Cardiac muscle cell (in vitro differentiated cells and primary cell): Measurements from ENCODE around the gene ARV1. TPM values are rescaled to one million over a fixed set of nuclear protein-coding genes. Genes with fewer than 3 reads are reported as not detected.
A peak's percentile ranks its signal among the peaks of the same experiment; 100 is the strongest.
"Not testable (repeated sequence)": the region's sequence is repeated elsewhere in the genome, so short reads cannot be mapped to it uniquely, and the experiment has no call there.

Source experiments
- DNase-seq, 2 donors: peaks; one replicate each; pipeline versions ENCODE4 v3.0.0 to v3.0.0-alpha.2; 2010 to 2017; ENCODE audit warnings: low read depth in 1 of 2, low spot score in 1 of 2
- H3K27ac ChIP-seq: fragments of 200-600 bp; sonication (generic); 2 replicates; pipeline ENCODE4 v1.5.1; 2016
- H3K27me3 ChIP-seq: fragments of 200-600 bp; sonication (generic); 2 replicates; pipeline ENCODE4 v1.6.0; 2016; ENCODE audit warnings: control low read depth
- H3K36me3 ChIP-seq: fragments of 200-600 bp; sonication (generic); 2 replicates; pipeline ENCODE4 v1.5.1; 2016; ENCODE audit warnings: control low read depth
- H3K4me1 ChIP-seq: fragments of 200-600 bp; sonication (generic); 2 replicates; pipeline ENCODE4 v1.8.1; 2017; ENCODE audit warnings: low read depth, mild to moderate bottlenecking, mixed run types
- H3K4me3 ChIP-seq: fragments of 200-600 bp; sonication (generic); 2 replicates; pipeline ENCODE4 v1.5.1; 2016; ENCODE audit warnings: mild to moderate bottlenecking
- H3K9me3 ChIP-seq: fragments of 200-600 bp; sonication (generic); 2 replicates; pipeline ENCODE4 v1.5.1; 2017; ENCODE audit warnings: low read depth, mild to moderate bottlenecking, control low read depth
- CTCF ChIP-seq: IDR thresholded peaks from 2 replicates; pipeline ENCODE4 v1.5.1; 2012; ENCODE audit warnings: low read depth, mild to moderate bottlenecking, low read length
- polyA plus RNA-seq: library from polyadenylated mRNA; unstranded; fragments of >200 nt; fragmentation: Nextera tagmentation; extraction: Ambion mirVana; gene quantifications from 2 replicates; pipeline ENCODE4 v1.2.1, GENCODE V29; 2016
- total RNA-seq: library from RNA; depleted of rRNA; stranded (reverse); fragments of >200 nt; gene quantifications from 2 replicates; pipeline ENCODE4 v1.2.3, GENCODE V29; 2016

ARV1 gene
- total and polyA plus RNA-seq, 2 experiments from 2014 or later, result 21.1 to 40.3 TPM

GRCh38 chr1:230983811-230984210, 4.9 kb downstream of the ARV1 start:
- DNase-seq, result no peak
- Histone ChIP-seq H3K36me3 (no peaks in the 10 kb centered on the region), H3K27me3 (no peaks in the 10 kb centered on the region), H3K9me3 (no peaks in the 10 kb centered on the region), H3K4me1 (peaks cover 9% of the 10 kb centered on the region), H3K4me3 (no peak overlapping the region), H3K27ac (no peak overlapping the region)
- TF ChIP-seq CTCF, result no peak

- H3K4me1 ChIP-seq, H3K27ac ChIP-seq, DNase-seq, H3K9me3 ChIP-seq, H3K27me3 ChIP-seq, H3K36me3 ChIP-seq, H3K4me3 ChIP-seq: not testable (repeated sequence)
These were observed 6.0 kb downstream of the ARV1 start for GRCh38 chr1:230984622-230985515.

- no peak for DNase-seq
- no peak for TF ChIP-seq CTCF
- no peaks in the 10 kb centered on the region for H3K9me3 ChIP-seq
- no peaks in the 10 kb centered on the region for H3K36me3 ChIP-seq
- H3K4me3 ChIP-seq, result no peak overlapping the region
- H3K27me3 ChIP-seq, result no peaks in the 10 kb centered on the region
- H3K27ac ChIP-seq, result no peak overlapping the region
- peaks cover 3% of the 10 kb centered on the region for H3K4me1 ChIP-seq
These were observed 6.8 kb downstream of the ARV1 start for GRCh38 chr1:230985711-230986110.

- no peaks in the 10 kb centered on the region for H3K9me3 ChIP-seq
- H3K4me1 ChIP-seq, result peaks cover 3% of the 10 kb centered on the region
- DNase-seq, result peak in 1 of 2 donors; percentile 34
- no peak overlapping the region for H3K4me3 ChIP-seq
- no peak overlapping the region for H3K27ac ChIP-seq
- TF ChIP-seq CTCF, result no peak
- no peaks in the 10 kb centered on the region for H3K36me3 ChIP-seq
- H3K27me3 ChIP-seq, result no peaks in the 10 kb centered on the region
These were observed 8.1 kb downstream of the ARV1 start for GRCh38 chr1:230986976-230987375.

GRCh38 chr1:230987448-230987847, 8.6 kb downstream of the ARV1 start:
- Histone ChIP-seq H3K4me3 (no peak overlapping the region), H3K27ac (no peak overlapping the region), H3K9me3 (no peaks in the 10 kb centered on the region), H3K36me3 (no peaks in the 10 kb centered on the region), H3K27me3 (no peaks in the 10 kb centered on the region), H3K4me1 (peaks cover 3% of the 10 kb centered on the region)
- no peak for DNase-seq
- no peak for TF ChIP-seq CTCF

GRCh38 chr1:230992100-230992774, 13.3 kb downstream of the ARV1 start:
- Histone ChIP-seq H3K36me3 (peaks cover 14% of the 10 kb centered on the region), H3K27me3 (no peaks in the 10 kb centered on the region), H3K27ac (peak overlapping the region; percentile 4), H3K4me1 (no peaks in the 10 kb centered on the region), H3K4me3 (no peak overlapping the region), H3K9me3 (no peaks in the 10 kb centered on the region)
- TF ChIP-seq CTCF, result no peak
- DNase-seq, result no peak
